GM04504 (cell line): ENCODE measurements around the gene DDO.

Experiments
- DNase-seq: peaks from one replicate; pipeline ENCODE4 v3.0.0-alpha.2; 2012; ENCODE audit warnings: low read depth

DDO gene

DNA sequence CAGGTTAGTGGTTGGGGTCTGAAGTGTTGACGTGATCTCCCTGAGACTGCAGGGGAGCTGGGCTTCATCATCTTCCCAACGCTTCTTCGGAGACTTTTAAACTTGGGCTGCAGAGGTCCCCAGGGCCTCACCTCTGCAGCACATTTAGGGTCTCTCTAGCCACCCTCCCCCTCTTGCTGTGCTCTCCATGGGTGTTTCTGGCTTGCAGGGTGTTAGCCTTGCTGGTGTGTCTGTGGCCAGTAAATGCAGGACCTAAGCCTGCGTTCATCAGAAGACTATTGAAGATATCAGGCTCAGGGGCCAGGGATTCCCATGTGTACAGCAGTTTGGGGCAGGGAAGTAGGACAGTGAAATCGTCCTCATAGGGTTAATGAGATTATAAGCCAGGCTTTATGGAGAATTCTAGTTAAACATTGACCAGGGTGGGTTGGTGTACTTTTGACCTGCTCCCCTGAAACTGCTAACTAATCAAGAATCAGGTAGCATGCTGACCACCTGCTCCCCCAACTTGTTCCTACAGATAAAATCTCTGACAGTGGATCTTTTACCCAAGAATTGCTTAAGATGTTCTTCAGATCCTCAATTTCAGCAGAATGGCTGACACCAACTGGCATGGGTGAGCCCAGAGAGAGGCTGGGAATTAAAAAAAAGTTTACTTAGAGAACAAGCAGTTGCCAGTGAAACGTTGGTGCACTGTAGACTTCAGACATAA, 3.8 kb upstream of the DDO start:
- no peak for DNase-seq

DNA sequence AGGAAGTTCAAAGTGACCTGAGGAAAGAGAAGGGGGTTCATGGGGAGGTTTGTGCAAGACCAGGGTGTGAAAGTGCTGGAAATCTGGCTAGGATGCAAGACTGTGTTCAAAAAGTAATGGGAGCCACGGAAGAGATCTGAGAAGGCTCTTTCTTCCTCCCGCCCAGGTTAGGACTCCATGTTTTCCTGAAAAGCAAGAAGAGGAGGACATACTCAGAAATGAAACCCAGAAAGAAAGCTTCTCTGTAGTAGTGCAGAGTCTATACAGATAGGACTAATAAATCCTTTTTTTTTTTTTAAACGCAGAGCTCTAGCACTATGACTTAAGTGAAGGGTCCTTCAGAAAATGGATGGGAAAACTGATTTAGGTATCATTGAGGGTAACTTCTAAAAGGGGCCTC, 3.2 kb upstream of the DDO start:
- DNase-seq, result no peak

DNA sequence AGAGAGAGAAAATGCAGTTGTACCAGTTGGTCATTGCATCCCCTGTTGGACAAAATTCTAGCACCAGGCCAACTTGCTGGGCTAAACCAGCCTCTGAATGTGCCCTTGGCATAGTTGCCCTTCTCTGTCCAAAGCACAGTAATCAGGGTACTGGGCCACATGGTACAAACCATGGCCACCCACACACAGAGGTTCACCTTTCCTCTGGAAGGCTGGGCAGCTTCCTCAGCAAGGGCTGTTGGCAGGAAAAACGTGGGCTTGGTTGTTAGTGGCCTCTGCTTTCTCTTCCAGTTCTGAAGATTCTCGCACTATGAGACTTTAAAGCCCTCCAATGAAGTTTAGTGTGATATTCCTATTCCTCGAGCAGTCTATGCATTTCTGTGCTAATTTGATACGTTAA, 706 bp downstream of the DDO start:
- DNase-seq, result no peak

DNA sequence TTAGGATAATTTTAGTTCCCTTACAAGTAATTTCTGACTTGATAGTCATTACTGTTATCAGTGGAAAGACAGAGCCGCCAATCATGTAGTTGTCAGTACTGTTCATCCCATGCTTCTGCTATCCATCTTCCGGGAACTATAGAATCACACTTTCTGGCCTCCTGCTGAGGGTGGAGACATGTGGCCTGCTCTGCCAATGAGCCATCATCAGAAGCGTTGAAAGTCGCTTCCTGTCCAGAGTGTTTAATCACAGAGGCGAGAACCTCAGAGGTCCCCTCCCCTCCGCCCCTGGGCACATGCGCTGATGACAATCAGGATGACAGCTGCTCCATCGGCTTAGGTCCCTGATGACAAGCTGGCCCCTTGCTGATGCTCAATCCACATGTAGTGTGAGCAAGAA, 3.0 kb downstream of the DDO start:
- no peak for DNase-seq

DNA sequence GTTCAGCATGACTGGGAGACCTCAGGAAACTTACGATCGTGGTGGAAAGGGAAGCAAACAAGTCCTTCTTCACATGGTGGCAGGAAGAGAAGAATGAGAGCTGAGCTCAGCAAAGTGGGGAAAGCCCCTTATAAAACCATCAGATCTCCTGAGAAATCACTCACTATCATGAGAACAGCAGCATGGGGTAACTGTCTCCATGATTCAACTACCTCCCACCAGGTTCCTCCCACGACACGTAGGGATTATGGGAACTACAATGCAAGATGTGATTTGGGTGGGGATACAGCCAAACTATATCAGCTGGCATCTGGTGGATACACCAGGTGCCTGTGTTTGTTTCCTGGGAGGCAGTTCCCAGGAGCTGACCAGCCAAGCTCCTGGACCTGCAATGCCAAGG, 4.9 kb downstream of the DDO start:
- DNase-seq, result no peak

DNA sequence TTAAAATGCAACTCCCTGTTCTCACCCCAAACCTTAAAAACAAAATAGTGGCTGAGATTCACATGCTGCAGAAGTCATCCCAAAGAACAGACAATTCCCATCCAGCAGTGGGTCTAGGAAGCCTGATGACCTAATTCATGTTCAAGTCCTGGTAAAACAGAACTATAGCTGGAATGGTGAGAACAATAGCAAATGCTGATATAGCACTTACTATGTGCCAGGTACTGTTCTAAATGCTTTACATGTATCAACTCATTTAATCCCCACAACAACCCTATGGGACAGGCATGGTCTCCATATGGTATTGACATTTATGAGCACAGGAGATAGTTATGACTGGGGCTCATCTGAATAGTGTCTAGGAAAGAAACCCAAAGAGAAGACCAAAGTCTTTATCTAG, 5.6 kb downstream of the DDO start:
- DNase-seq, result no peak

DNA sequence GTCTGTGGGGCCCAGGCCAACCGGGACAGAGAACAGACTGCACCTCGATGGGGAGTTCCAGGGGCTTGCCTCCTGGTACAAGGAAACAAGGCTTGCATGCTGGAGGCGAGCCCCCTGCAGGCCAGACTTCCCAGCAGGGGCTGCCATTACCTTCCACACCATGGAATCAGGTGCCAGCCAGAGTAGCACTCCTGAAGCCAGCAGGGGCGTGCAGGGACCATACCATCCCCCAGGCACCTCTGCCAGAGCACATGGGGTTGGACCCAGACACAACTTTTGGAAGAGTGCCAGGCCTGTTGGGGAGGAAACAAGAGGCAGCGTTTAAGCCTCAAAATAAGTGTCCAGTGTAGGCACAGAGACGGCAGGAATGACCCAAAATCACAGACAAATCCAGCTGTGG, 6.5 kb downstream of the DDO start:
- DNase-seq, result no peak

DNA sequence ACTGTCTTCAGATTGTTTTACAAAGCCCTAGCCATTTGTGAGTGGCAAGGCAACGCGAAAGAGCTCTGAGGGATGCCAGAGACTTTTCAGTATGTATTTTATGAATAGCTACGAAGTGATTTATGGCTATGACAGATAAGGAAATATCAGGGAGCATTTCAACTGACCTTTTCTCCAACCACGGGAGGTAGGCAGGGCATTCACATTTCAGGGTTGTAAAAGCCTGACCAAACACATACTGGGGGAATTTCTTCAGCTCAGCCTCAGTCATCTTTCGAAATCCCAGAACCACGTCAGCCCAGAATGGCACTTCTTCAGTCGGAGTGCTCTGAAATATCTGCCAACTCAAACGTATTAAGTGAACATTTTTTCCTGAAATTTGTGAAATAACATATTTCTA, 10.8 kb downstream of the DDO start:
- DNase-seq, result no peak

DNA sequence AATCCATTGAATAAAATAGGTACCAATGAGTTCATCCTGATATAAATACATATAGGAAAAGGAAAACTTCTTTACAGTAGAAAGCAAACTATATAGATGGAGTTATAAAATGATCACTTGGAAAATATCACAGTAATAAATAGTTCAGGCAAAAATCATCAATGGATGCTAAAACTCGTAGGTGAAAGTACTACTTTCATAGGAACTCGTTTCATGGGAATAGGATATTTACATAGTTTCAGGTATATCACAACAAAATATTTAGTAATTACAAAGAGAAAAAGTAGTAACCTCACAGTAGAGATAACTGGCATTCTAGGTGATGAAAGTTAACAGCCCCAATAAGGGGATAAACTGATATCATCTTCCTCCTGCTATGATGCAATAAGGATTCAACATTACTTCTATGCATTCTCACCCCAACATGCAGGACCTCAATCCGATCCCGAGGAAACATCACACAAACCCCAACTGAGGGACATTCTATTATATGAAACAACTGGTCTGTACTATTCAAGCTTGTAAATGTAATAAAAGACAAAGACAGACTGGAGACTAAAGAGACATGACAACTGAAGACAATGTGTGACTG, 13.7 kb downstream of the DDO start:
- DNase-seq, result no peak

DNA sequence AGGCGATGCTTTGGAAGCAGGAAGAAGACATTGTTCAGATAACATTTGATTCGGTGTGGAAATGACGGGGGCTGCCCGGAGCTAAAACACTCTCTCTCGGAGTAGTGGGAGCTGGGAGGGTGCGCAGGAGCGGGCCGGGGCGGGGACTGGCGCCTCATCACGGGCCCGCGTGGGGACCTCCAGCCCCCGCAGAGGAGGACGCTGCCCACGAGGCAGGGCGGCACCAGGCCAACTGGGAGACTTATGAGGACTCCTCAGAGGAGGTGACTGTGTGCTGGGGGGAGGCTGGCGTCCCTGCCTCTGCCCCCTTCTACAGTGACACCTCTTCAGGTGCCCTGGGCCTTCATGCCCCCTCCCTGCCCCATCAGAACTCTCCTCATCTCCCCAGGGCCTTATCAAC, 15.2 kb downstream of the DDO start:
- DNase-seq, result no peak

DNA sequence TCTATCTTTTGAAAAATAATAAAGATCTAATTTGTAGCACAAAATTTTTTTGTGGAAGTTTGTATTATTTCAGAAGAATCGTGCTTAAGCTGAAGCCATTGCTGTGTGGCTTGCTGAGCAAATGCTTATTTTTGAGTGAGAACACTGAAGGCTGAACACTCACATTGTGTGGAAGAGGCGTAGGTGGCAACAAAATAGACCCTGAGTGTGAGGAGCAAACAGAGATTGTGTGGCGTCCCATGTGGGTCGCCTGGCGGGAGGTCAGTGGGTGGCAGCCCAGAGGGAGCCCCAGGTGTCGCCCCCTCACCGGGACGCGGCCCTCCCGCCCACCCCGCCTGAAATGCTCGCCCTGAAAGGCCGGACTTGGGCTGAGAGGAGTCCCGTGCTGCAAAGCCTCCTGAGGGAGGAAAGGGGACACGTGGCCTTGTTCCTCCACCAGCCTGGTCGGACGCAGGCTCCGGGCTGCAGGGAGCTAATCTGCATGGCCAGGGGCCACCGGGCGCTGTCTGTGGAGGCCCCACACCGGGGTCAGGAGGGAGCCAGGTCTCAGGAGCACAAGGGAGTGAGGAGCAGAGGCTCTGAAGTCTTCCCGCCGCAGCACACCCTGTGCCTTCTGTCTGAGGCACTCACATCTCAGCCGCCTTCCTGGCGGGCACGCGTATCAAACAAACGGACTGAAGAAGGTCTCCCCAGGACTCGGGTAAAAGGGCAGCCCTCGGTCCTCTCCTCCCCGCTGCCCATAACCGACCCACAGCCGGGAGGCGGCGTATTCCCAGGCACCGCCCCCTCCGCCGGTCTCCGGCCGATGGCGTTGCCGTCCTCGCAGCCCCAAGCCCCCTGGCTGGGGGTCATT, 15.9 kb downstream of the DDO start:
- no peak for DNase-seq

DNA sequence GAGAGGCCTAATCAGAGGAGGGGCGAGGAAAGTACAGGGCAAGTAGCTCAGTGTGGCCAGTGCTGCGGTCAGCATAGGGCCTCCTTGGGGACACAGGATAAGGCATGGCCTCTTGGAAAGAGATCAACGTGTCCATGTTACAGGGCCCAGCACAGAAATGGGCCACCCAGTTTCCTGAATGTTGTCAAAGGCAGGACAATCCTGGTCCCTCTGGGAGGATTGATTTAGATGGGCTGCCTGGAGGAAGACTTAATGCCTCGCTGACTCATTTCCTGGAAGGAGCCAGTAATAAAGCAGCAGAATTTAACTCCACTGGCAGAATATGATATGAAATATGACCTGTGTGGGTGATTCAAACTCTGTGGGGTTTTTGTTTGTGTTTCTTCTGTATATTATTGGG, 16.6 kb downstream of the DDO start:
- DNase-seq, result no peak

DNA sequence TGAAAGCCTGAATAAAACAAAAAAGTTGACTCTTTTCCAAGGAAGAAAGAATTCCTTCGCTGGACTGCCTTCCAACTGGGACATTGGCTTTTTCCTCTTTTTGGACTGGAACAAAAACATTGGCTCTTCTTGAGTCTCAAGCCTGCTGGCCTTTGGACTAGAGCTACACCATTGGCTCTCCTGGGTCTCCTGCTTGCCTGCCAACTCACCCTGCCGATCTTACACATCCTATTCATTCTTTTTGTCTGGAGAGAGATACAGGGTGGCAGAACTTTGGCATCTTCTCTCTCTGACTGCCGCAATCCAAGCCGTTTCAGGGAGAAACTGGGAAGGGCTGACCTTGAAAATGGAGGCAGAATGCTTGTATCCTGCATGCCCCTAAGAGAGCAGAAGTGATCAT, 20.2 kb downstream of the DDO start:
- no peak for DNase-seq

DNA sequence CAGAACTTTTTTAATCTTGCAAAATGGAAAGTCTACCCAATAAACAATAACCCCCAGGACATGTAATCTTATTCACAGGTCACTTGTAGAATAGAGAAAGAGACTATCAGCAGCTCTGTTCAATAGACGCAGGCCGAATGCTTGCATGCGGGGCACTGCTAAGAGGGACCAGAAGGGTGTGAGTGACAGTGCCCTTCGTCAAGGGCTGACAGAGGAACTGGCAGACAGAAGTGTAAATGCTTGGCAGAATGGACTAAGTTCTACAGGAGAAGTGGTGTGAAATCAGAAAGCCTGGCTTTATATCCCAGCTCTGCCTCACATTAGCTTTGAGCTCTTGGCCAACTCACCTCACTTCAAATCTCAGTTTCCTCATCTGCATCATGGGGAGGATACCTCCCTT, 21.0 kb downstream of the DDO start:
- no peak for DNase-seq

DNA sequence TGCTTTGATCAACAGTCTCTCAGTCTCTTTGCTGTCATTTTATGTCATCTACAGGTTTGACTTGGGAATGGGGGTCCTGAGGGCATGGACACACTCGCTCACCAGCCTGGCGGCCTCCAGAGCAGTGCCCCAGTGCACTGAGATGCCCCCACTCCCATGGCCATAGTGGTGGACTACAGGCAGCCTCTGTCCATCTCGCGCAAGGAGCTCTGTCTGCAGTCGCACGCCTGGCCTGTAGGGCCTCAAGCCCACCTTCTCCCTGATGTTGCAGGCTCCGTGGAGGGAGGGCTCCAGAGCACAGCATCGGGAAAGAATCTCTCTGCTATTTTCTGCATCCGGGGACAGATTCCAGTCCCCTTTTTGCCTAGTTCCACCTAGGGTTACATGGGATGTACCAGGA, 22.6 kb downstream of the DDO start:
- DNase-seq, result no peak

DNA sequence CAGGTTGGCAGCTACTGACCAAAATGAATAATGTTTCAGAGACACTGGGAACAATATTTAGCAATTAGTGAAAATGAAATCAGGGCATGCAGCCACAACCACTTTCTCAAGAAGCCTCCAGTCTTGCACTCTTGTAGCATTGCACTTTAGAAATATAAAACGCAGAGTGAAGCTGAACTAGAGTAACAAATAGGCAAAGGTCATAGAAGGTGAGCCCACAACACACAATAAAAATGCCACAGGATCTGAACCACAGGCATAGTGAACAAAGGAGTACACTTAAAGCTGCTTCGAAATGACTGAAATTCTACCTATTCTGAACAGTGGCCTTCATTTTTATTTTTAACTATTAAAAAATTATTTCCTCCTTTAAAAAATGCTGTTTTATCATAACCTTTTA, 25.0 kb downstream of the DDO start:
- no peak for DNase-seq

DNA sequence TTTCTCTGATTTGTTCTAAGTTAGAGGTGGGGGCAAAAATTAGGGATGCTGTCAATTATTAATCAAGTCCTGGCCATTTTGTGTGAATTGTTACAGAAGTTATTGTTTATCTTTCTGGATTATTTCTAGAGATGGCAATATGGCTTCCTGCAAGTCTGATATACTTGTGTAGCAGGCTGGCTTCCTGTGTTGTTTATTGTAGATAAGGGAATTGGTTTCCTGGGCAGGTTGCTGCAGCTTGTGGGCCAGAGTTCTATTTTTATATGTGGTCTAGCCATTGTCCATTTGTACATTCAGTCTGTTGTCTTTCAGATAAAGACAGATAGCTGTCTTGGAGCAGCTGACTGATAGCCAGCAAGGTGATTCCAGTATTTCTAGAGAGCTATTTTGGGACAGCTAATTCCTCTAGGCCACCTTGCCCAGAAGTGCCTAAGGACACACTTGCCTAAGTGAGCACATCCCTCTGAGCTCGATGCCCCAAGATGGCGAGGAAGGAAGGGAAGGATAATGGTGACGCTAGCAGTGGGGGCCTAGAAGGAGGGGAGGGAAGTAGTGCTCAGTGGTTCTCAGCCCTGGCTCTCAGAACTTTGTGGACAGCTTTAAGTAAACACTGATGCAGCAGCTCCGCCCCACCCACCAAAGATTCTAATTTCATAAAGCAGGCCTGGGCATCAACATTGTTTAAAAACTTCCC, 25.5 kb downstream of the DDO start:
- DNase-seq, result no peak

DNA sequence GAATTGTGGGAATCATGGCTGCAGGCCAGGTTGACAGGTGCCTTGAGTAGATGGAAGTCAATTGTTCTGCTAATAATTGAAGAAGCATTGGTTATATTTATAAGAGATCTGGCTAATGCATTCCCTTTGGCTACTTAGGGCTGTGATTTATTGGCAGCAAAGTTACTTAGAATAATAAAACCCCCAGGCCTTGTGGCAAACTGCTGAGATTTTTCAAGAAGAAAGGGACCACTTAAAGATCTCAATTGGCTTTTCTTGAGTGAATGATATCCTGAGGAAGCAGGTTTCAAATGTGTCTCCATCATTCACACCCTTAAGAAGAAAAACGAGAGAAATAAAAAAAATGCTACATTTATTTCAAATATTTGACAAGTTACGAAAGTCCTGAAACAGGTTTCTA, 27.4 kb downstream of the DDO start:
- DNase-seq, result no peak

DNA sequence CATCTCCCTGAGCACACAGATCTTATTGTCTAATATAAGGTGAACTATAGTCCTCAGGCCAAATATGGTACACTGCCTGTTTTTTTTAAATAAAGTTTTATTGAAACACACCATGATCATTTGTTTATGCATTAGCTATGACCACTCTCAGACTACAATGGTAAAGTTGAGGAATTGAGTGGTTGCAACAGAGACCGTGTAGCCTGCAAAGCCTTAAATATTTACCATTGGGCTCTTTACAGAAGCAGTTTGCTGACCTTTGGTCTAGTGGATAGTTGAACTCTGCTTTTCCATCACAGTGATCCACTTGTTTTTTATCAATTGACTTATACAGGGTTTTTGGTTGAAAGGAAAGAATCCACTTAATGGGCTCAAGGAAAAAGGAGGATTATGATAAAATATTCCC, 29.9 kb downstream of the DDO start:
- no peak for DNase-seq

DNA sequence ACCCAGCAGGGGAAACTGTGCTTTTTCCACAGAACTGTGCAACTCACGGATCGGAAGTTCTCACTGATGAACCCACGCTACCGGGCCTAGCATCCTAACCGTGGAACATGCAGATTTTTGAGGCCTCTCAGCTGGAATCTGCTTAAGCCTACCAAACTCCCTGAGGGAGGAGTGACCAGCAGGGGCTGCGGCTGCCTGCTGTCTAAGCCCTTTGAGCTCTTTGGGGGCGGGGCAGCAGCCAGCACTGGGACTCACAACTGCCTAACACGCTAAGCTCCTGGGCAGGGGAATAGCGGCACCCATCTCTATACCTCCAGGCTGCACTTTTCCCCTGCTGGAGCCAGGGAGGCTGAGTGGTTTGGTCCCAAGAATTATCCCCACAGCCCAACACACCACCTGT, 36.8 kb downstream of the DDO start:
- DNase-seq, result no peak

DNA sequence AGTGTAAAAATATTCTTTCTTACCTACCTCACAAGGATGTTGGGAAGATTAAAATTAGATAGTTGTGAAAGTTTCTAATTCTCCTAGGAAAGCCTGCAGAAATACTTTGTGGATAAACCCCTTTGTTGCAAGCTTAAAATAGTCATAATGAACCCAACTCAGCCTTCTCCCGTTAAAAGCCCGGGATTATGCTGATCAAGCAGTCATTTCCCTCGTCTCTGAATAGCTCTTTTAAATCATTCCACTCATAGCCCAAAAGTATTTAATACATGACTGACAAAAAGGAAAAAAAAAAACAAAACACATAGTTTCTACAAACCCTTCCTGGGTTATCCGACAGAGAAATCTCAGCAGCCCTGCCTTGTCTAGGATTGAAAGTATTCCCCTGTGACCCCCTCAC, 46.3 kb downstream of the DDO start:
- DNase-seq, result no peak

DNA sequence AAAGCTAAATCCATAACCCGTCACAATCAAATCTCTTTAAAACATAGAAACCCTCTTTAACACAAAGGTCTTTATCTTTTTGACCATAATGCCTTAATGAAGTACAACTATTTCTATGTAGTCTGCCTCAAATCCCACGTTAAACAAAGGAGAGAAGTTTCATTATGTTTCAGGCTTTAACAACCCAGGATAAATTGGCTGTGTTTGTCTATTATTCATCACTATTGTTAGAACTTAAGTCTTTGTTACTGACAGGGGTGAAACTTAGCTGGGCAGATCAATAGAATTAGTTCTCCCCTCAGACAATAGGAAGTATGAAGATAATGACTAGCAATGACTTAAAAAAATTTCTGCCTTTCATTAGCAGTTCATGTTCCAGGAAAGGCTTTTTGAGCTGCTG, 47.1 kb downstream of the DDO start:
- no peak for DNase-seq

DNA sequence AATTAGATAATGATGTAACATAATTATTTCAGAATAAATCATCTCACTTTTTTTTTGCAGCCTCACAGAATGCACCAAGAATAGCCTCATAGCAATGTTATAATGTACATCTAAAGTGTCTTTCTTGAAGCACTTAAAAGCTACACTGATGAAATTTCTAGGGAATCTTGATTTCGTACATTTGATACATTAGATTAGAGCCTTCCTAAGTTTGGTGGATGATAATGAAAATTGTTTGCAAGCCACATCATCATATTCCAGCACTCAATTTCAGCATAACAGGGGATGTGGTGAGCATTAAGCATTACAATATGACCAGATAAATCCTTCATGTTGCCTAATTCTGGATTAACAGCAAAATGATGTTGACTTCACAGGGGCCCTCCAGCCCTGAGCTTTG, 47.5 kb downstream of the DDO start:
- no peak for DNase-seq
